Kidney (tissue), 14 donors: ENCODE measurements around the gene SCN4B. TPM values are rescaled to one million over a fixed set of nuclear protein-coding genes. Genes with fewer than 3 reads are reported as not detected.

Experiments used
- DNase-seq, 5 donors: peaks; one replicate each; pipeline ENCODE4 v3.0.0-alpha.2; 2013 to 2020
- FAIRE-seq: peaks from 2 replicates; lab custom pipeline; 2012; peaks lifted over from hg19 to GRCh38; lab: Jason Lieb, UNC
- H3K27ac ChIP-seq, 2 donors: one replicate each; pipeline ENCODE4 v1.7.0; 2013; ENCODE audit warnings: low read depth in 2 of 2, low read length in 2 of 2, inconsistent platforms in 1 of 2
- H3K27me3 ChIP-seq: one replicate; pipeline ENCODE4 v1.7.1; 2013; ENCODE audit warnings: low read length, inconsistent platforms; ENCODE audit not compliant: control insufficient read depth, insufficient read depth
- H3K36me3 ChIP-seq, 3 donors: one replicate each; pipeline versions ENCODE4 v1.7.0 to v1.7.1; 2013; ENCODE audit warnings: low read length in 3 of 3, control low read depth in 1 of 3, inconsistent platforms in 1 of 3; ENCODE audit not compliant: insufficient read depth in 3 of 3, control insufficient read depth in 2 of 3
- H3K4me1 ChIP-seq, 3 donors: one replicate each; pipeline versions ENCODE4 v1.7.0 to v1.7.1; 2013; ENCODE audit warnings: low read length in 3 of 3, inconsistent platforms in 1 of 3, low read depth in 1 of 3; ENCODE audit not compliant: control insufficient read depth in 2 of 3, insufficient read depth in 2 of 3
- H3K4me3 ChIP-seq, 3 donors: one replicate each; pipeline versions ENCODE4 v1.7.0 to v1.8.1; 2013; ENCODE audit warnings: low read length in 3 of 3, control low read depth in 1 of 3, inconsistent platforms in 1 of 3
- H3K9ac ChIP-seq, 3 donors: one replicate each; pipeline versions ENCODE4 v1.7.0 to v1.7.1; 2013; ENCODE audit warnings: low read length in 3 of 3, control low read depth in 1 of 3, inconsistent platforms in 1 of 3
- H3K9me3 ChIP-seq, 3 donors: one replicate each; pipeline versions ENCODE4 v1.7.0 to v1.7.1; 2013; ENCODE audit warnings: low read length in 3 of 3, control low read depth in 1 of 3, inconsistent platforms in 1 of 3; ENCODE audit not compliant: control insufficient read depth in 2 of 3, insufficient read depth in 1 of 3
- CTCF ChIP-seq: IDR thresholded peaks from 3 replicates; pipeline ENCODE4 v1.5.1; 2012; ENCODE audit warnings: mild to moderate bottlenecking, moderate library complexity, borderline replicate concordance; ENCODE audit not compliant: insufficient read depth; ENCODE audit errors: extremely low read depth
- intact Hi-C: fragments of 100-400 bp; cut with DNase I; formaldehyde crosslinking; loops from one replicate; pipeline ENCODE4 v1.11.1; 2022
- polyA plus RNA-seq: library from polyadenylated mRNA; stranded (reverse); fragments of 350-450 nt; fragmentation: Illumina TruSeq; extraction: RNeasy Lipid Tissue Mini Kit (QIAGEN cat#74804); gene quantifications from one replicate; pipeline ENCODE4 v1.2.3, GENCODE V29; 2014; ENCODE audit warnings: low read depth, low replicate concordance; ENCODE audit not compliant: insufficient read depth
- total RNA-seq: library from RNA; stranded (reverse); fragmentation: NEBNext Ultra II Directional; extraction: Animal tissue kit (Norgen Biotek cat#: 25700); gene quantifications from one replicate; pipeline ENCODE4 v1.2.1, GENCODE V29; 2021
- donor health status: control.
- donor health status: control.
- donor health status: control.
- donor health status: control.
- donor health status: control.
- donor health status: DM: yes; HTN: yes; CAD: no.
- donor health status: Normal renal cell carcinoma (clear cell type).

SCN4B gene
- total and polyA plus RNA-seq, 2 donors from 2014 or later: 1.4 to 3.5 TPM

- no peak for FAIRE-seq
- TF ChIP-seq CTCF: no peak
- Histone ChIP-seq H3K27ac (no peak overlapping the region), H3K36me3 (no peaks in the 10 kb centered on the region), H3K9ac (no peak overlapping the region), H3K9me3 (no peaks in the 10 kb centered on the region), H3K4me1 (peaks cover 0 to 15% (median 0%) of the 10 kb centered on the region in 3 donors), H3K27me3 (peaks cover 23% of the 10 kb centered on the region), H3K4me3 (peak overlapping the region in 2 of 3 donors; percentile 33 to 51)
- peak in 1 of 5 donors; percentile 60 for DNase-seq
- intact Hi-C loops: no loop called here
These were observed 537 bp downstream of the SCN4B start for GRCh38 chr11:118152020-118152551.

- peaks cover 0 to 12% (median 0%) of the 10 kb centered on the region in 3 donors for H3K4me1 ChIP-seq
- intact Hi-C loops: no loop called here
- TF ChIP-seq CTCF: no peak
- no peak overlapping the region for H3K4me3 ChIP-seq
- H3K27me3 ChIP-seq: peaks cover 18% of the 10 kb centered on the region
- H3K36me3 ChIP-seq: no peaks in the 10 kb centered on the region
- no peak overlapping the region for H3K27ac ChIP-seq
- no peaks in the 10 kb centered on the region for H3K9me3 ChIP-seq
- no peak overlapping the region for H3K9ac ChIP-seq
- DNase-seq (no peak), FAIRE-seq (no peak)
These were observed 1.2 kb downstream of the SCN4B start for GRCh38 chr11:118151431-118151830.

GRCh38 chr11:118149493-118149892 is 3.1 kb downstream of the SCN4B start:
- peaks cover 0 to 16% (median 0%) of the 10 kb centered on the region in 3 donors for H3K4me1 ChIP-seq
- TF ChIP-seq CTCF: no peak
- no peaks in the 10 kb centered on the region for H3K9me3 ChIP-seq
- FAIRE-seq: no peak
- no peak overlapping the region for H3K27ac ChIP-seq
- no peak overlapping the region for H3K9ac ChIP-seq
- no peaks in the 10 kb centered on the region for H3K36me3 ChIP-seq
- no peak overlapping the region for H3K4me3 ChIP-seq
- H3K27me3 ChIP-seq: peaks cover 10% of the 10 kb centered on the region
- DNase-seq: no peak
- intact Hi-C loops: no loop called here

GRCh38 chr11:118148856-118149255 is 3.8 kb downstream of the SCN4B start:
- Histone ChIP-seq H3K27ac (no peak overlapping the region), H3K4me3 (no peak overlapping the region), H3K27me3 (peaks cover 8% of the 10 kb centered on the region), H3K9ac (no peak overlapping the region), H3K9me3 (no peaks in the 10 kb centered on the region), H3K36me3 (no peaks in the 10 kb centered on the region), H3K4me1 (peaks cover 0 to 16% (median 0%) of the 10 kb centered on the region in 3 donors)
- intact Hi-C loops: no loop called here
- no peak for TF ChIP-seq CTCF
- no peak for FAIRE-seq
- DNase-seq: no peak
